Measurements from ENCODE around the gene SLC7A6OS.

The SLC7A6OS gene

GRCh38 chr16:68310774-68311511 lies at the start of gene SLC7A6OS, which contains the start of gene PRMT7:
SLC7A6OS (minus strand) TSS chr16:68310946; CDS start chr16:68310926, 20 bp downstream.
PRMT7 (plus strand) TSS chr16:68311019; CDS start chr16:68315980, 4,961 bp downstream.
- peak; percentile 91 for DNase-seq (ENCODE audit: low read depth)

DNA sequence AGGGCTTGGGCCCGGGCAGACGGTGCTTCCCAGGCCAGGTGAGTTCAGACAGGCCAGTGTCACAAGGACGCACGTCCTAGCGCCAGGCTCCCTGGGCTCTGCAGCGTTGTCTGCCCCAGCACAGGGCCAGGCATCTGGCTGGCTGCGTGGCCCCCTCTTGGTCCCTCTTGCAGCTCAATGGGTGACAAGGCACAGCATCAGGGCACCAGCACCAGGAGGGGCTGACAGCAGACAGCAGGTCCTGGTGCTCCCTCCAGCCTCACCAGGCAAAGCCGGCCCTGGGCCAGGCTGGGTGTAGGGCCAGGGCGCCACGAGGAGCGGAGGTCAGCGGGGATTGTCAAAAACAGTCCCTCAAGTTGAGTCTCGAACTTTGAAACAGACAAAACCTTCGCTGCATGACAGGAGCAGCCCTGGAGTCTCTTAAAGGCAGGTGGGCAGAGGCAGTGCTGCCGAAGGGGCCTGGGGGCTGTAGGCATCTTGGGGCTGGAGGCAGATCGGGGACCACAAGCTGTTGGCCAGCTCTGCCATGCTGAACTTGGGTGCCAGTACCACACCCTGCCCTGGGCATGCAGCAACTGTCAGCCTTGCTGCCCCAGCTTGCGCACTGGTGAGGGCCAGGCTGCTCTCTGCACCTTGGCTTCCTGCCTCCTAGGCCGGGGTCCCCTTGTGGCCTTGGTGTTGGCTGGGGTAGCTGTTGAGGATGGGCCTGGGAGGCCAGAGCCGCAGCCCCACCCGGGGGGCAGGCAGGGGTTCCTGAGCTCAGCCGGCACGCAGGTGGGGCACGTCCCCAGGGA lies 48.8 kb upstream of the SLC7A6OS start:
- DNase-seq (ENCODE audit: low read depth) = no peak

- DNase-seq (ENCODE audit: low read depth) = no peak
These were observed 48.2 kb upstream of the SLC7A6OS start for GRCh38 chr16:68358951-68359350.

GRCh38 chr16:68357923-68358322 lies 47.2 kb upstream of the SLC7A6OS start:
- no peak for DNase-seq (ENCODE audit: low read depth)

- DNase-seq (ENCODE audit: low read depth) = no peak
These were observed 46.8 kb upstream of the SLC7A6OS start for GRCh38 chr16:68357521-68357922.

DNA sequence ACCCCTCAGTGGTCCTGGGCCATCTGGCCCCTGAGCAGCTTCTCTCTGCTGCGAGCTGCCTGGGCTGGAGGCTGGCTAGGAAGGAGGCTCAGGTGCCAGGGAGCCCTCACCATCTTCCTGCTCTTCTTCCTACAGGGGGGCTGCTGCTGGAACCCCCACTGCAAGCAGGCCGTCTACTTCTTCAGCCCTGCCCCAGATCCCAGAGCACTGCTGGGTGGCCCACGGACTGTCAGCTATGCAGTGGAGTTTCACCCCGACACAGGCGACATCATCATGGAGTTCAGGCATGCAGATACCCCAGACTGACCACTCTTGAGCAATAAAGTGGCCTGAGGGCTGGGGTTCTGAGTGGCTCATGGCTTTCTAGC lies 46.2 kb upstream of the SLC7A6OS start:
- no peak for DNase-seq (ENCODE audit: low read depth)

- peak; percentile 52 for DNase-seq (ENCODE audit: low read depth)
These were observed 45.6 kb upstream of the SLC7A6OS start for GRCh38 chr16:68356249-68356918.

DNA sequence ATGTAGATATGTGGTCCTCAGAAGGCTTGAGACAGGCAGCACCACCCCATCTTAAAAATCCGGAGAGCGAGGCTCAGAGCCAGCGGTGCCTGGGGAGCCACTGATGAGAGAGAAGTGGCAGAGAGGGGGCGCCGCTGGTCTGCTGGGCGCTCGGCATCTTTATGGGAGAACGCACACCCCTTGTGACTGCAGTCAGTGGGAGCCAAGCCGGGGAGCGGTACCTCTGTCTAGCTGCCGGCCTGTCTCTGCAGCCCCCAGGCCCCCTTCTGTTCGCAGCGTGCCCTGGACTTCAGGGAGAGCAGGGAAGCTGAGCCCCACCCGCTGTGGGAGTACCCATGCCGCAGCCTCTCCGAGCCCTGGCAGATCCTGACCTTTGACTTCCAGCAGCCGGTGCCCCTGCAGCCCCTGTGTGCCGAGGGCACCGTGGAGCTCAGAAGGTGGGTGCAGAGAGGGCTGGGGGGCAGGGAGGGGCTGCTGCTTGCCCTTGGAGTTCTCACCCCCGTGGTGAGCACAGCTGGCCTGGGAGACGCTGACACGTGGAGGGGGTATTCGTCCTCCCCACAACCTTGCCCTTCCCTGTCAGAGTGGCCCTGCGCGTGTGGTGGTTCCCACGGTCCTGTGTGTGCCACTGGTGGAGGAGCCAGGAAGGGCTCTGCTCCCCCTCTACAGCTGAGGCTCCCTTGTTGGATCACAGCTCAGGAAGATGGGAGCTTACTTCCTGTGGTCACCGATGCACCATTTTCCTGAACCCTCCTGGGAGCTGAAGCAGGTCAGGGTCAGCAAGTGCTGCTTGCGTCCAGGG lies 44.9 kb upstream of the SLC7A6OS start:
- no peak for DNase-seq (ENCODE audit: low read depth)

DNA sequence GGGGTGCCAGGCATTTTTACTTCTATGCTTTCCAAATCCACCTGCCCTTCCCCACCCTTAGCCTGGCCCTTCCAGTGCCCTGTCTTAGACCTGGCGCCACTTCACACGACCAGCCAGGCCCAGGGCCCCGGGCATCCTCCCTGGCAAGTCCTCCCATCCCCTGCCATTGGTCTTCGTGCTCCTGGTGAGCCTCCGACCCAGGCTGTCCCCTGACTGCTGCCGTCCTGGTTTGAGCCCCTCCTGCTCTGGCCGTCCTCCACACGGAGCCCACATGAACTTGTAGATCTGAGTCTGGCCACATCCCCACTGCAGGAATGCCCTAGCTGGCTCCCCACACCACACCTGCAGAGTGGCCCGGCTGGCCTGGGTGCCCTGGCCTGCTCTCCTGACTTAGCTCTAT lies 44.1 kb upstream of the SLC7A6OS start:
- DNase-seq (ENCODE audit: low read depth) = no peak

- DNase-seq (ENCODE audit: low read depth) = no peak
These were observed 42.6 kb upstream of the SLC7A6OS start for GRCh38 chr16:68353366-68353765.

GRCh38 chr16:68351991-68352431 lies 41.3 kb upstream of the SLC7A6OS start:
- no peak for DNase-seq (ENCODE audit: low read depth)

- DNase-seq (ENCODE audit: low read depth) = no peak
These were observed 40.7 kb upstream of the SLC7A6OS start for GRCh38 chr16:68351463-68351862.

- no peak for DNase-seq (ENCODE audit: low read depth)
These were observed 40.1 kb upstream of the SLC7A6OS start for GRCh38 chr16:68350813-68351350.

DNA sequence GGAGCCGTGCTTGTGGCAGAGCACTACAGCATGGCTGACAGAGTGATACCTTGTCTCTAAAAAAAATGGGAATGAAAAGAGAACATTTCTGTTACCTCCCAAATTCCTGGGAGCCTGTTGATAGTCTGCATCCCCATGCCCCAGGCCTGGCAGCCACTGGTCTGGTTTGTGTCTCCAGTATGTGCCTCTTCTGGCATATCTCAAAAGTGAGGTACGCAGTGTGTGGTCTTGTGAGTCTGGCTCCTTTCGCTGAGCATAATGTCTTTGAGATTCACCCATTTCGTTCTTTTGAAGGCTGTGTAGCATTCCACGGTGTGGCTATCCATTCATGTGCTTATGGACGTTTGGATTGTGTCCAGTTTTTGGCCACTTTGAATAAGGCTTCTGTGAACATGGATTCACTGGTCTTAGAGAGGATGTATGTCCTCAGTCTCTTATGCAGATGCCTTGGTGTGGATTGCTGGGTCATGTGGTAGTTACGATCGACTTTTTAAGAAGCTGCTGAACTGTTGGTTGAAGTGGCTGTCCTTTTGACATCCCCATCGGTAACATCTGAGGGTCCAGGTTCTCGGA lies 39.2 kb upstream of the SLC7A6OS start:
- DNase-seq (ENCODE audit: low read depth) = no peak

DNA sequence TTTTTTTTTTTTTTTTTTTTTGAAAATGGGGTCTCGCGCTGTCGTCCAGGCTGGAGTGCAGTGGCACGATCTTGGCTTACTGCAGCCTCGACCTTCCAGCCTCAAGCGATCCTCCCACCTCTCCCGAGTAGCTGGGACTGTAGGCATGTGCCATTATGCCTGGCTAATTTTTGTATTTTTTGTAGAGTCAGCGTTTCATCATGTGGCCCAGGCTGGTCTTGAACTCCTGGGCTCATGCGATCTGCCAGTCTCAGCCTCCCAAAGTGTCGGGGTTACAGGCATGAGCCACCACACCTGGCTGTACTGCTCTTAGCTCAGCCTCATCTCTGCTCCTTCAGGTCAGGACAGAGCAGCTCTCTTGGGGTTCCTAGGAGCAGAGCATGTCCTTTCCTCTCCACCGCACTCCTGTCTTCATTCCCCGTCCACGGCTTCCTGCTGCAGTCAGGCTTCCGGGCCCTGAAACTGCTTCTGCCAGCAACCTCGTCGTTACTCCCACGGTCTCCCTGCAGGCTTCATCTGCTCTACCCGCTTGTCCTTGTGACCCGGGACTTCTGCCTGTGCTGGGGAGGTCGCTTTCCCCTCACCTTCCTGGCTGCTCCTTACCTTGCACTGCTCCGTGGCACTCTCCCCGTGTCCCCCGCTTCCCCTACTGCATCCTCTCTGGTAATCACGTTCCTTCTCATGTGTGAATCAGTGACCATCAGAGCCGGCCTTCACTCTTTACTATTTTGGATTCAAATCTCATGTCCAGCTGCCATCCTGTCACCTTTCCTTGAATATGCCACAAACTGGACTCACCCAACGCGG lies 38.1 kb upstream of the SLC7A6OS start:
- DNase-seq (ENCODE audit: low read depth) = no peak

DNA sequence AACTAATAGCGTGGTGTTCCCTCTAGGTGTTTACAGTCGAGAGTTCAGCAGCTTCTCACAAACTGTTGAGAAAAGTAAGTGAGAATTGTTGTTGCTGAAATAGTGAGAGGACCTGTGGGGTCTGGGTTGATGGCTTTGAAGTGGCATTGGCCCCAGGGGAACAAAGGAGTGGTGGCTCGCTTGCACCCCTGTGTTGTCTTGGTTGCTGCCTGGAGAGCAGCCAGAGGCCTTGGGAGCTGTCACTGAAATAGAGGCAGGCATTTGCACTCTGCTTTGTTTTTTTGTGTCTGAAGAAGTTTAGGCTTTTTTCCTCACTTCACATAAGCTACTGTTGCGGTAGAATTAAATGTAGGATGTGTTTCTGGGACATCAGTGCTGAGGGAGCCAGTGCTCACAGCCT lies 36.9 kb upstream of the SLC7A6OS start:
- DNase-seq (ENCODE audit: low read depth) = no peak

DNA sequence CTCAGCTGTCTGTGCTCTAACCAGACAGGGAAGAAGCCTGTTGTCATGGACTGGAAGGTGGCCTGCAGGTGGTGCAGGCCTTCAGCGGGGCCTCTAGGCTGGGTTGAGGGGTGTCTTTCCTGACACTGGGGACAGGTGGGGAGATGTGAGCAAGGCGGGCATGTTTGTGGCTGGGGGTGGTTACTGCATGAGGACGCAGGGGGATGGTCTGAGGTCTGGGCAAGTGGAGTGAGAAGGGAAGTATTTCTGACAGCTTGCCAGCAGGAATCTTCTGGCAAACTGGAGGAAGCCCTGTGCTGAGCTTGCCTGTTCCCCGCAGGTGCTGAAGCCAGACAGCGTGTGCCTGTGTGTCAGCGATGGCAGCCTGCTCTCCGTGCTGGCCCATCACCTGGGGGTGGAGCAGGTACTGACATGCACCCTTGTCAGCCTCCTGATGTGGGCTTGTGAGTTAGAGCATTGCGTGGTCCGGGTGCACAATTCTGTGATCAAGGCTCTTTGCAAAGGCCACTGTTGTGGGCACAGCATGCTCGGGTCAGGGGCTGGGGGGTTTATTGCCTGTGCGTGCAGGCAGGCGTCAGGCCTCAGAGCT lies 36.2 kb upstream of the SLC7A6OS start:
- no peak for DNase-seq (ENCODE audit: low read depth)

DNA sequence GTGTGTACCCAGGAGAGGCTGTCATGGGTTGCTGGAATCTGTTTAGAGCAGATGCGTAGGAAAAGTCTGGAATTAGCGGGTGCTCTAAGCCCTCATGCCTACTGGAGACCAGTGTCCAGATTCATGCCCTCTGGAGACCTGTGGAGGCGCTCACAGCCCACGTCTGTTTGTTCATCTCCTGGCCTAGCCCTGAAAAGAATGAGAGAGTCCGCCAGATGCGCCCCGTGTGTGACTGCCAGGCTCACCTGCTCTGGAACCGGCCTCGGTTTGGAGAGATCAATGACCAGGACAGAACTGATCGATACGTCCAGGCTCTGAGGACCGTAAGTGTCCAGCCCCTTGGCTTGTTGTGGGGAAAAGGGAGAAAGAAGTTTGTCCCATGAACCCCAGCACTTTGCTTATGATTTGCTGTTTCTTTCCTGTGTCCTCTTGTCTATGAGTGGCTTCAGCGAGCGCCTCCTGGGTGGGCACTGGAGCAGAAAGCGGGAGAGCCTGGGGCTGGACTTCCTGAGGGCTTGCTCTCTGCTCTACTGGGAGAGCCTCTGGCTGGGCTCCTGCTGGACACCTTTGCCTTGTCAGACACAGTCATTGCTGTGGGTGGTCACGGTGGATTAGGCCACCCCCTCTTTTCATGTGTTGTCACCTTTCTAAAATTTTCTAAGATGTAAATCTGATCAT lies 35.4 kb upstream of the SLC7A6OS start:
- no peak for DNase-seq (ENCODE audit: low read depth)

- no peak for DNase-seq (ENCODE audit: low read depth)
These were observed 34.6 kb upstream of the SLC7A6OS start for GRCh38 chr16:68345351-68345810.

Measured in activated T-cell treated with anti-CD3 and anti-CD28 coated beads for 24 hours (primary cell).